Tibial nerve (tissue), 3 donors: ENCODE results near the gene MYNN.

Source experiments
- POLR2A ChIP-seq, 2 donors: fragments of 450-650 bp; IDR thresholded peaks; one replicate each; pipeline ENCODE4 v1.6.1; 2017; ENCODE audit warnings: antibody characterized with exemption in 2 of 2, mild to moderate bottlenecking in 2 of 2, moderate library complexity in 2 of 2
- TF ChIP-seq, protein P1 (sequence below), 5 experiments: fragments of 200-600 bp in 3 of 5; fragments of 450-650 bp in 2 of 5; sonication (generic) in 3 of 5; IDR thresholded peaks; one replicate each; pipeline ENCODE4 v1.5.1; 2016 to 2019; ENCODE audit warnings: antibody characterized with exemption in 5 of 5, mild to moderate bottlenecking in 3 of 5, moderate library complexity in 2 of 5

DNA sequence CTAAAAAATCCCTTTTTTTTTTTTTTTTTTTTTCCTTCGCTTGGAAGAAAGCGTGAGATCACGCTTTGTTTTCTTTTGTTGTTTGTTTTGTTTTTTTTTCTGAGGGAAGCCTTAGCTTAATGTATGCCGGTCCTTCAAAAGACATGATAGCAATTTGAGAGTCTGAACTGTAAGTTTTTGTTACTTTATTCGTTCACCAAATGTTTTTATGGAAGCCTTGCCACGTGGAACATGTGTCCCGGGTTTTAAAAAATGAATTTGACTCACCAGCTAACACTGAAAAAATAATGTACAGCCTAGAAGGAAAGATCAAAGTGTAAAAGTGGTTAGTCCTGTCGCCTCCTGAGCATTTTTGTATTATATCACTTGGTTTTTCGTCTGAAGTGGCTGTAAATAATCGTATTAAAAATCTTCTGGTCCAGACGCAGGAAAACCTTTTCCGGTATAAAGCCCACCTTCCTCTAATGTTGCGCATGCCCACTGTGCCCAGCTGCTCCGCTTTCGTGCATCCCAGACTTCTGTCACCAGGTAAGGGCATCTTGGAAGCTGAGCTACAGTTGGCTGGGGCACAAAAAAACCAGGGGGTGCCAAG, 795 bp upstream of the MYNN start:
- TF ChIP-seq, protein P1, sequence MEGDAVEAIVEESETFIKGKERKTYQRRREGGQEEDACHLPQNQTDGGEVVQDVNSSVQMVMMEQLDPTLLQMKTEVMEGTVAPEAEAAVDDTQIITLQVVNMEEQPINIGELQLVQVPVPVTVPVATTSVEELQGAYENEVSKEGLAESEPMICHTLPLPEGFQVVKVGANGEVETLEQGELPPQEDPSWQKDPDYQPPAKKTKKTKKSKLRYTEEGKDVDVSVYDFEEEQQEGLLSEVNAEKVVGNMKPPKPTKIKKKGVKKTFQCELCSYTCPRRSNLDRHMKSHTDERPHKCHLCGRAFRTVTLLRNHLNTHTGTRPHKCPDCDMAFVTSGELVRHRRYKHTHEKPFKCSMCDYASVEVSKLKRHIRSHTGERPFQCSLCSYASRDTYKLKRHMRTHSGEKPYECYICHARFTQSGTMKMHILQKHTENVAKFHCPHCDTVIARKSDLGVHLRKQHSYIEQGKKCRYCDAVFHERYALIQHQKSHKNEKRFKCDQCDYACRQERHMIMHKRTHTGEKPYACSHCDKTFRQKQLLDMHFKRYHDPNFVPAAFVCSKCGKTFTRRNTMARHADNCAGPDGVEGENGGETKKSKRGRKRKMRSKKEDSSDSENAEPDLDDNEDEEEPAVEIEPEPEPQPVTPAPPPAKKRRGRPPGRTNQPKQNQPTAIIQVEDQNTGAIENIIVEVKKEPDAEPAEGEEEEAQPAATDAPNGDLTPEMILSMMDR (IDR thresholded peaks at IDR 0.05): no peak
- no peak for TF ChIP-seq POLR2A (IDR thresholded peaks at IDR 0.05)
